Middle frontal gyrus (tissue), 1 donor: Measurements from ENCODE around the gene TRMT10B.
A peak's percentile ranks its signal among the peaks of the same experiment; 100 is the strongest.

ENCODE experiments used
- DNase-seq: peaks from one replicate; pipeline ENCODE4 v3.0.0-alpha.2; 2015; ENCODE audit warnings: low spot score; ENCODE audit errors: extremely low spot score

TRMT10B gene

GRCh38 chr9:37753489-37754190 lies at the start of gene TRMT10B:
Gene TRMT10B, plus strand, starts transcription at chr9:37753805. Its CDS starts 8,127 bp downstream, at chr9:37761932.
- DNase-seq = peak; percentile 27

GRCh38 chr9:37705787-37706186 lies 47.8 kb upstream of the TRMT10B start:
- DNase-seq = no peak

GRCh38 chr9:37706290-37706689 lies 47.3 kb upstream of the TRMT10B start:
- DNase-seq = no peak

- no peak for DNase-seq
These were observed 45.9 kb upstream of the TRMT10B start for GRCh38 chr9:37707748-37708147.

GRCh38 chr9:37710046-37710445 lies 43.6 kb upstream of the TRMT10B start:
- DNase-seq = no peak

DNA sequence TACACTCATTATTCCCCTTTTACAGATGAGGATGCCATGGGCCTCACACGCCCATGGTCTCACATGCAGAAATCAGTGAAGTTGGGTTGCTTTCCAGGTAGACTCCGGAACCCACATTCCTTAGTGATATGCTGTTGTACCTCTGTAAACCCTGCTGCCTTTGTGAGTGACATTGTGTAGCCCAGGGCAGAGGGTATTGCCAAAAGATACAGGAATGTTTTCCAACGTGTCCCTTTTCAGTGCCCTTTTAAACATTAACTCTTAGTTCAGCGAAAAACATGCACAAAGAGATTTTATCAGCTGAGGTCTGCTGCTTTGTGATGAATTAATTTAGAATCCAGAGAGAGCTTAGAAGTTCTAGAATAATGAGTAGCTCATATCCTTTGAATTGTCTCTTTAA lies 38.3 kb upstream of the TRMT10B start:
- no peak for DNase-seq

- DNase-seq = no peak
These were observed 37.6 kb upstream of the TRMT10B start for GRCh38 chr9:37715991-37716505.

GRCh38 chr9:37719526-37719925 lies 34.1 kb upstream of the TRMT10B start:
- DNase-seq = no peak

GRCh38 chr9:37727013-37727412 lies 26.6 kb upstream of the TRMT10B start:
- no peak for DNase-seq

DNA sequence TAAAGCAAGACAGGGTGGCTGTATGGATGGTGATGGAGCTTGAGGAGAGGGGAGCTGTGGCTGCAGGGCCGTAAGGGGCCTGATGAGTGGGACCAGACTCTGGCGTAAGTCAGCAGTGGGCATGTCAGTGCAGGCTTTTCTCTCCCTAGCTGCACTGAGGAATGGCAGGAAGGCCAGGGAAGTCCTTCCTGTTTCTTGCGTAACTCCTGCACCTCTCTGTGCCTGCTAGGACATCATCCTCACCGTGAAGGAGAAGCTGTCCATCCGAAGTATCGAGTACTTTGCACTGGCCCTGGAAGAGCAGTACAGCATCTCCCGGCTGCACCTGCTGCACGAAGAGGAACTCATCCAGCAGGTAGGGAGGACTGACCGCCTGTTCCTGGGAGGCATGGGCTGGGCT lies 24.1 kb upstream of the TRMT10B start:
- DNase-seq = no peak

DNA sequence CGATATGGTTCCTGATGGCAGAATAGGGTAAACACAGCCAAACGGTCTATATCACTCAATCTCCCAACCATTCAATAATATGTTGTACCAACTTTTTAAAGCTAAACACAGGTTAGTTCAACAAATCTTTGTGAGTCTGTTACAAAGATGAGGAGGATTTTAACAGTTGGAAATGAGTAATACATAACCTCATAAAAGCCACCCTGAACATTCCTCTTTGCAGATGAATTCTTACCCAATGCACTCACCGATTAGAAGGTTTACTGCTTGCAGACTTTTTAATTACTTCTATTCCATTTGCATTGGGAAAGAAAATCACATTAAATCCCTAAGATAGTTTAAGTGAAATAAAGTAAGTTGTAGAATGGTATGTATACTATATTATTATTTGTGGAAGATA lies 23.3 kb upstream of the TRMT10B start:
- no peak for DNase-seq

- DNase-seq = no peak
These were observed 22.8 kb upstream of the TRMT10B start for GRCh38 chr9:37730839-37731238.

- DNase-seq = no peak
These were observed 21.4 kb upstream of the TRMT10B start for GRCh38 chr9:37732086-37732741.

DNA sequence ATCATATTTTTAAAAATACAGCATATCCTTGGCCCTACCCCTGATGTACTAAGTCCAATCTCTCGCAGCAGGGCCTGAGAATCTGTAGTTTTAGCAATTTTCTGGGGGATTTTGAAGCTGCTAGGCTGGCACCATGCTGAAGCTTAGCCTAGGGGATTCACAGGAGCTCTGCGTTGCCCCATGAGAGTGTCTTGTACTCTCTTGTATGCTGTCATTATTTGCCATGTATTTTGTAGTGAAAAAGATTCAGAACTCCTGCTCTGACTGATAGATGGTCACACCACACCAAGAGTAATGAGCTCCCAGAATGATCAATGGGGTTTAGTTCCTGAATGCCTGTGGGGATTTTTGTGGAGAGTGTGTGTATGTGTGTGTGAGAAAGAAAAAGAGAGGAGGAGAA lies 20.7 kb upstream of the TRMT10B start:
- no peak for DNase-seq

GRCh38 chr9:37739222-37739621 lies 14.4 kb upstream of the TRMT10B start:
- no peak for DNase-seq

DNA sequence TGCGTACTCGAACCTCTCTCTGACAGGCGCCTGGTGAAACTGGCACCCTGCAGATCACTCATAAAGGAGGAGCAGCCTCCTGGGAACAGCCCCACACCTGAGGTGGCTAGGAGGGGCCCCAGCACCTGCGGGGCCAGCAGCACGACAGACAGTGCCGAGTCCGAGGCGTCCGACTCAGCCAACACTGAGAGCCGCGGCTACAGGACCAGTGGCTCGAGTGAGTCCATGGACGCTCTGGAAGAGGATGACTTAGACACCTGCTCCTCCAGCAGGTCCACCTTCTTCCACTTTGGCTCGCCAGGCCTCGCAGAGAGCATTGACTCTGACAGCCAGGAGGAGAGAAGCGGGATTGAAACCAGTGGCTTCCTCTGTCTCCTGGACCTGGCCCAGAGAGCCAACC lies 13.5 kb upstream of the TRMT10B start:
- DNase-seq = no peak

GRCh38 chr9:37740631-37741328 lies 12.8 kb upstream of the TRMT10B start:
- DNase-seq = no peak

DNA sequence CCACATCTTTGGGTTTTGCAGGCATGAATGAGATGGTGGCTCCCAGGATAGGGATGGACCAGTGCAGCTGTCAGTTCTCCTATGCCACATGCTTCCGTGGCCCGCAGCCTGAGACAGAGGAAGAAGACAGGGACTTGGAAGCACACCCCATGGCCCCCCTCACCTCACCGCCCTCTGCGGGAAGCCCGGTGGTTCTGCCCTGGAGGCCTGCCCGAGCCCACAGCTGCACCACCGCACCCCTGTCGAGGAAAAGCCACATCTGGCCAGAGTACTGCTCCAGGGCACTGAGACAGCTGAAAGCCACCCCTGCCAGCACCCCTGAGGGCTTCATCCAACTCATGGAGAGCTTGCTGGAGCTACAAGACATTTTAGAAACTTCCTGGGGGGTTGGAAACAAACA lies 7.6 kb upstream of the TRMT10B start:
- DNase-seq = no peak

GRCh38 chr9:37746448-37747270 lies 6.9 kb upstream of the TRMT10B start:
- no peak for DNase-seq

- no peak for DNase-seq
These were observed 6.3 kb upstream of the TRMT10B start for GRCh38 chr9:37747271-37747753.

DNA sequence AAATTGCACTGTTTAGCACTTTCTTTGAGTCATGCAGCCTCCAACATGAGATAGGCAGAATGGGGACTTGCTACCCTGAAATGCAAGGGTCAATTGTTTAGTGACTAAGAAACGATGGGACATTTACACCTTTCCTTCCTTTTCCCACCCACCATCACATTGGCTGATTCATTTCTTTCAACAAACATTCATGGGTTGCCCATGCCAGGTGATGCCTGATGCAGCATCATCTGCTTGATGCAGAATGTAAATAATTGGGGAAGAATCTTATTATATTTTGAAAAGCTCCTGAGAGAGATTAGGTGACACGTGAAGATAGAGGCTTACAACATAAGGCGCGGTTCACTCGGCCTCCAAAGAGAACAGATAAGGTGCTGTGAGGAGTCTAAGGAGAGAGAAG lies 4.5 kb upstream of the TRMT10B start:
- no peak for DNase-seq
